ENCODE measurements around the gene DZIP1.
"Not testable (repeated sequence)": the region's sequence is repeated elsewhere in the genome, so short reads cannot be mapped to it uniquely, and the experiment has no call there.

DZIP1 gene

GRCh38 chr13:95644601-95645052 lies at the start of gene DZIP1:
Gene DZIP1, minus strand, starts transcription at chr13:95644706. Its CDS starts 2,677 bp downstream, at chr13:95642029.
- DNase-seq: no peak

- DNase-seq: not testable (repeated sequence)
Observed at GRCh38 chr13:95690986-95691385, 46.5 kb upstream of the DZIP1 start.

DNA sequence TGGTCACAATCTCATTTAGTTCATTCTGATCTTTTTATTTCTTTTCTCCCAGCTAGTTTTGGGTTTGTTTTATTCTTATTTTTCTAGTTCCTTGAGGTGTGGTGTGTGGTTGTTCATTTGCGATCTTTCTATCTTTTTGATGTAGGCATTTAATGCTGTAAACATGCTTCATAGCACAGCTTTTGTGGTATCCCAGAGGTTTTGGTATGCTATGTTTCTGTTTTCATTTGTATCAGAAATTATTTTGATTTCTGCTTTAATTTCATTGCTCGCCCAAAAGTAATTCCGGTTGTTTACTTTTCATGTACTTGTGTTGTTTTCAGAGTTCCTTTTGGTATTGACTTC lies 45.0 kb upstream of the DZIP1 start:
- no peak for DNase-seq

DNA sequence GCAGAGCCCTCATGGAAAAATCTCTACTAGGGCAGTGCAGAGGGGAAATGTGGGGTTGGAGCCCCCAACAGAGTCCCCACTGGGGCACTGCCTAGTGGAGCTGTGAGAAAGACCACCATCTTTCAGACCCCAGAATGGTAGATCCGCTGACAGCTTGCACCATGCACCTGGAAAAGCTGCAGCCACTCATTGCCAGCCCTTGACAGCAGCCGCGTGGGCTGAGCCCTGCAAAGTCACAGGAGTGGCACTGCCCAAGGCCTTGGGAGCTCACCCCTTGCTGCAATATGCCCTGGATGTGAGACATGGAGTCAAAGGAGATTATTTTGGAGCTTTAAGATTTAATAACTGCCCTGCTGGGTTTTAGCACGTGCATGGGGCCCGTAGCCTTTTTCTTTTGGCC lies 40.5 kb upstream of the DZIP1 start:
- DNase-seq: not testable (repeated sequence)

DNA sequence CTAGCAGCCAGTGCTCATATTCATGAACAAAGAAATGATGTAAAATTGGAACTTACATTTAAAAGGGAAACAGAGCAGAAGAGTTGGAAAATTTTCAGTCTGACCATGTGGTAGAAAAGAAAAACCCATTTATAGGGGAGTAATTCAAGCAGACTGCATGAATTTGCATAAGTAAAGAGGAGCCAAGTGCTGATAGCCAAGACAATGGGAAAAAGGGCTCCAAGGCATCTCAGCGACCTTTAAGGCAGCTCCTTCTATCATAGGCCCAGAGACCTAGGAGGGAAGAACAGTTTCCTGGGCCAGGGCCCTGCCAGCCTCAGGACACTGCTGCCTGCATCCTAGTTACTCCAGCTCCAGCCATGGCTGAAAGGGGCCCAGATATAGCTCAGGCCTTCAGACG lies 39.9 kb upstream of the DZIP1 start:
- no peak for DNase-seq

GRCh38 chr13:95679722-95680121 lies 35.2 kb upstream of the DZIP1 start:
- DNase-seq: peak; percentile 68

GRCh38 chr13:95678967-95679366 lies 34.5 kb upstream of the DZIP1 start:
- no peak for DNase-seq

GRCh38 chr13:95677564-95678266 lies 33.2 kb upstream of the DZIP1 start:
- peak; percentile 72 for DNase-seq

DNA sequence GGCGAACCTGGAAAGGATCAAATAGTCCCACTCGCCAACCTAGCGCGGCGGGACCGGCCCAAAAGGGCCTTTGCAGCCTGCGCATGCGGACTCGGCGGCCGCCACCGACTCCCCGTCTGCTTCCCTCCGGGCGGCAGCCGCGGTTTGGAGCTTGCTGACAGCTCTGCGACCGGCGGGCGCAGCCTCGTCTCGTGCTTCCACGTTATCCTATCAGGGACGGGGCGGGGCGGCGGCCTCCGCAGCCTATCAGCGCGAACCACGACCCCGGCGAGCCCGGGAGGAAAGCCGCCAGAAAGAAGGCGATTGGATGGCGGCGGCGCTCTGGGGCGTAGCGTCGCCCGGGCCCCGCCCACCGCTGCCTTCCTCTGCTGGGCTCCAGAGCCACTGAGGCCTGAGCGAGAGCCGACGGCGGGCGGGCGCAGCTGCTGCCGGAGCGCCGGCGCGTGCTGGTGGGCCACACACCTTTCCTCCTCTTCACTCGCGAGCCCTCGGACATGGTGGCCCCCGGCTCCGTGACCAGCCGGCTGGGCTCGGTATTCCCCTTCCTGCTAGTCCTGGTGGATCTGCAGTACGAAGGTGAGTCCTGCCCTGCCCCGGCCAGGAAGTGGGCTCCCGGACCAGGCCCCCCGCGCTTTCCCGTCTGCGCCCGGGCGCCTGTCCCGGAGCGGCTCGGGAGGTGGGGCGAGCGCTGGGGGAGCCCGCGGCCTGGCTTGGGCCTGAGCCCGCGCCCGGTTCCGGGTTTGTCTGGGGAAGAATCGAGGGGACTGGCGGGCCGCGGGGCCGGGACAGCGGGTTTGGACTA lies 32.5 kb upstream of the DZIP1 start, which contains the start of gene DNAJC3:
Gene DNAJC3, plus strand, starts transcription at position 378 of the 802 bp plus-strand sequence. Its CDS starts 117 bp downstream, at position 495.
- peak; percentile 98 for DNase-seq

- peak; percentile 81 for DNase-seq
Observed at GRCh38 chr13:95676105-95676761, 31.7 kb upstream of the DZIP1 start.

GRCh38 chr13:95671597-95671996 lies 27.1 kb upstream of the DZIP1 start:
- DNase-seq: no peak

GRCh38 chr13:95667235-95667634 lies 22.7 kb upstream of the DZIP1 start:
- DNase-seq: not testable (repeated sequence)

- peak; percentile 81 for DNase-seq
Observed at GRCh38 chr13:95660981-95661581, 16.6 kb upstream of the DZIP1 start.

- no peak for DNase-seq
Observed at GRCh38 chr13:95659500-95659899, 15.0 kb upstream of the DZIP1 start.

DNA sequence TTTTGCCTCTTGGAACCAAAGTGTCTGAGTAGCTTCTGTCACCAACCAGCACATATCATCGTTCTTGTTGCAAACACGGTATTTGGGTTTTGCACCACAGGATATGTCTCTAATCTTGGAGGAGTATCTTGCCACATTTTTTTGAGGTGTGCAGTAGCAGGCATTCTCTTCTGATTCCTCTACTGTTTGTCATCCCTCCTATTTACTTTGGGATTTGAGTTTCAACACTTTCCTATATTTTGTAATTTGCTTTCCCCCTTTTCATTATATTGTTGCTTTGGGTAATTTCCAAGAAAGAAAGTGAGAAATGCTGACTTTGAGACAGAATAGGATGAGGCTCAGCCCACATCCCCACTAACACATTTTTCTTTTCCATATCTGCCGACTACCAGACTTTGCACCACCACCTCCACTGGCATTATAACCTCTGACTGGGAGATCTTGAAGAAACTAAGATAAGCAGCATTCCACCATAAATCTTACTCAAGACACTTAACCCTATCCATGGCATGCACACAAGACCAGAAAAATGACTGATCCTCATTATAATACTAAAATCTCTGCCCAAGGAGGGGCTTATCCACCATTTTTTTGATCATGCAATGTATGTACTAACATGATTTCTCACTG lies 12.0 kb upstream of the DZIP1 start:
- DNase-seq: peak; percentile 64

DNA sequence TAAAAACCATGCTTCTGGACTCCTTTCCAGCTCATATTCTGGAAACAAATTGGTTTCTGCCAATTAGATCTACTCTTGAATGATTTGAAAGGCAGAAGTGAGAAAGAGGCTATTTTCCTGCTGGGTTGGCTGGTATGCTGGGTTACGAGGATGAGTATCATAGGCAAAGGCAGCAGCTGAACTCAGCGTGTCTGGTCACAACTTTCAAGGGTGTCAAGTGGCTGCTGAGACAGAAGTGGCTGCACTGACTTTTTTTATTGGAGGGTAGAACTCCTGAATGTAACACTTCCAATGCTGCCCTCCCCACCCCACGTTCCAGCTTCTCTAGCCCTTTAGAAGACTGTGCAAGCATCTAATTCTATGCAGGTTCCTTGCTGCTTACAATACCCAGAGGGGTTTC lies 8.3 kb upstream of the DZIP1 start:
- no peak for DNase-seq

DNA sequence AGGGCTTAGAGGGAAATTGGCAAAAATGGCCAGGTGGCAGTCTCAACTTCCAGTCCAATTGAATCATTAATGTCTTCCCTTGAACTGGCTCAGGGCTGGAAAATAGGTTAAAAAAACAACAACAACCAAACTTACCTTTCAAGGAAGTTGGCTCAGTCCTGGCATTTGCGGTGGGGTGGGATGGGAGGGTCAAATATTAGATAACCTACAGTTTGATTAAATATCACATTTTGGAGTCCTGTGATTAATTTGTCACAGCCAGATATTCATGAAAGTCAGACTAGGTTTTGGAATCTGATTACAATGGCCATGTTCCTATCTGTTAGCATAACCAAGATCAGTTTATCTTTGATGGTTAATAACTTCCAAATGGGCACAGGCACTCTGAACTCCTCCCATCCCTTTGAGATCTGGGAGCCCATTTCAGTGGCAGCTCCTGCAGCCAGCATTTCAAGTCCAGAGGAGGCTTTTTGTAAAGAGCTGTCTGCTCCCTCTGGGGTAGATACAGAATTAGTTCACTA lies 7.8 kb upstream of the DZIP1 start:
- DNase-seq: no peak

DNA sequence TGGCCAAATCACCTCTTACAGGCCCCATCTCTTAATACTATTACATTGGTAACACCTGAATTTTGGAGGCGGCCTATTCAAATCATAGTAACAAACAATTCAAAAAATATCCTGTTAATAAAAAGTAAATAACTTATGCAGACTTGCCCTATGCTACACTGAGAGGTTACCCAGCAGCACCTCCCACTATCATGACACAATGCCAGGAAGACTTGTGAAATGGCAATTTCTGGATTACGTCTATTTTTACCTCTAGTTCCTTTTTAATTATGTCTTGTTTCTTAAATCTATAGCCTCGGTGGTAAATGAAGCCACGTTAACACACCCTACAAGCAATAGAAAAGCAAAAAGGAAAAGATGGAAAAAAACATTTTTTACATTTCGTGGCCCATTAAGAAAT lies 6.2 kb upstream of the DZIP1 start:
- no peak for DNase-seq

- DNase-seq: no peak
Observed at GRCh38 chr13:95647321-95647720, 2.8 kb upstream of the DZIP1 start.

GRCh38 chr13:95643936-95644598 lies 439 bp downstream of the DZIP1 start:
- DNase-seq: no peak

DNA sequence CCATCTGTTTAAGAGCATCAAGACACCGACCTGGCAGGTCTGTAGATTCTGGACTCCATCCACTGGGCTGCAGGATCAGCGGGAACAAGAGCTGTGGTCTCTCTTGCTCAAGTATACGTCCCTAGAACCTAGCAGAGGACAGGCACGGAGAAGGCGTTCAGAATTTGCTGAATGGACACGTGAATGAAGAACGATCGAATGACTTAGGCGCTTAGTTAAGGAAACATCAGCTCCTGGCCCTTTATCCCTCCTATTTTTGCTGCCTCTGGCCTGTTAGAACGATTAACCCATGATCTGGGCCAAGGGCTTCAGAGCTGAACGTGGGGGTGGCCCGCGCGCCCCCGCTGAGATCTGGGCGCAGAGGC lies 953 bp downstream of the DZIP1 start:
- no peak for DNase-seq

DNA sequence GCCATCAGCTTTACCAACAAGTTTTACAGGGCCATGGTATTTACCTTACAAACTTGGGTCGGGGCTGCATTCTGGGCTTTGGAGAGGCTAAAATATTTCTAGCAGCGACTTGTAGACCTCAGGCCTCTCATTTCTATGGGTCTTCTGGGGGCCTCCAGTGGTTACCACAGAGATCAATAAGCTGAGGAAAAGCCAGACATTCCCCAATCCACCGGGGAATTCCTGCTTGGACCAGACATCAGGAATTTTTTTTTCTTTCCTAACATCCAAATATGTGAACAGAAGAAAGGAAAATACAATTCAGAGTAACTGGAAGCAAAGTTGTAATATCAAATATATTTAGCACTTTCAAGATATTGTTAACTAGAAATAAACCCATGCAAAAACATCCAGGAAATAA lies 1.5 kb downstream of the DZIP1 start:
- DNase-seq: no peak

All from OCI-M1 (cell line).